CD4-positive, alpha-beta memory T cell (primary cell): ENCODE results near the gene SORCS3. TPM values are rescaled to one million over a fixed set of nuclear protein-coding genes. Genes with fewer than 3 reads are reported as not detected.
"Not testable (repeated sequence)": the region's sequence is repeated elsewhere in the genome, so short reads cannot be mapped to it uniquely, and the experiment has no call there.

Source experiments
- CTCF ChIA-PET: fragments of 350-600 bp; sonication (Branson Sonifier 250); formaldehyde crosslinking; loops from one replicate; lab custom pipeline; 2021; ENCODE audit warnings: inconsistent platforms; ENCODE audit not compliant: partially characterized antibody; lab: Charles Lee
- POLR2A ChIA-PET: fragments of 350-600 bp; sonication (Branson Sonifier 250); formaldehyde crosslinking; loops from one replicate; lab custom pipeline; 2021; ENCODE audit not compliant: partially characterized antibody; lab: Charles Lee
- DNase-seq, 5 donors: peaks; one replicate each; pipeline versions ENCODE4 v3.0.0 to v3.0.0-alpha.2; 2020 to 2022; ENCODE audit warnings: mixed read lengths in 1 of 5
- H3K27ac ChIP-seq: one replicate; pipeline ENCODE4 v1.7.0; 2013; ENCODE audit warnings: low read depth, low read length
- H3K27me3 ChIP-seq: 2 replicates; pipeline ENCODE4 v1.7.0; 2013; ENCODE audit warnings: mild to moderate bottlenecking, low read length, moderate library complexity; ENCODE audit not compliant: insufficient read depth
- H3K36me3 ChIP-seq: 2 replicates; pipeline ENCODE4 v1.7.0; 2013; ENCODE audit warnings: mild to moderate bottlenecking, low read length, moderate library complexity; ENCODE audit not compliant: insufficient read depth
- H3K4me1 ChIP-seq: 2 replicates; pipeline ENCODE4 v1.7.0; 2013; ENCODE audit warnings: mild to moderate bottlenecking, low read length, moderate library complexity; ENCODE audit not compliant: insufficient read depth
- H3K4me3 ChIP-seq, 2 donors: one replicate each; pipeline ENCODE4 v1.7.0; 2013; ENCODE audit warnings: low read length in 2 of 2, mild to moderate bottlenecking in 1 of 2
- H3K9me3 ChIP-seq, 2 donors: one replicate each; pipeline ENCODE4 v1.7.0; 2013; ENCODE audit warnings: low read length in 2 of 2, control low read depth in 1 of 2; ENCODE audit not compliant: control insufficient read depth in 1 of 2
- H3K27ac Mint-ChIP-seq, 7 donors: one replicate each; pipeline ENCODE4 v1.8.0; 2020 to 2021; ENCODE audit warnings: mixed read lengths in 7 of 7, mild to moderate bottlenecking in 6 of 7, inconsistent platforms in 3 of 7, moderate library complexity in 3 of 7
- H3K27me3 Mint-ChIP-seq, 2 donors: one replicate each; pipeline ENCODE4 v1.8.0; 2020 to 2021; ENCODE audit warnings: mixed read lengths in 2 of 2
- H3K36me3 Mint-ChIP-seq, 2 donors: one replicate each; pipeline ENCODE4 v1.8.0; 2020 to 2021; ENCODE audit warnings: mixed read lengths in 2 of 2, inconsistent platforms in 1 of 2, mild to moderate bottlenecking in 1 of 2
- H3K4me1 Mint-ChIP-seq, 4 donors: one replicate each; pipeline ENCODE4 v1.8.0; 2020 to 2021; ENCODE audit warnings: mixed read lengths in 4 of 4, mild to moderate bottlenecking in 1 of 4
- H3K4me3 Mint-ChIP-seq, 8 donors: one replicate each; pipeline ENCODE4 v1.8.0; 2020 to 2021; ENCODE audit warnings: mixed read lengths in 8 of 8, mild to moderate bottlenecking in 7 of 8, moderate library complexity in 6 of 8, inconsistent platforms in 3 of 8
- H3K9me3 Mint-ChIP-seq, 8 donors: one replicate each; pipeline ENCODE4 v1.8.0; 2020 to 2021; ENCODE audit warnings: mixed read lengths in 8 of 8, mild to moderate bottlenecking in 5 of 8, inconsistent platforms in 3 of 8, moderate library complexity in 1 of 8
- intact Hi-C: fragments of 100-400 bp; cut with micrococcal nuclease; formaldehyde crosslinking; loops from one replicate; pipeline ENCODE4 v1.15.1; 2023
- polyA plus RNA-seq, 2 donors: library from polyadenylated mRNA; unstranded; fragments of 300-500 nt; fragmentation: Illumina TruSeq; gene quantifications; one replicate each; pipeline ENCODE4 v1.2.3, GENCODE V29; 2021
- total RNA-seq, 2 experiments: library from RNA; stranded (reverse); gene quantifications; one replicate each; pipeline ENCODE4 v1.2.3, GENCODE V29; 2021

Gene SORCS3
- total and polyA plus RNA-seq, 4 experiments from 2014 or later, result 0.06 to 0.21 TPM; not detected in 2

DNA sequence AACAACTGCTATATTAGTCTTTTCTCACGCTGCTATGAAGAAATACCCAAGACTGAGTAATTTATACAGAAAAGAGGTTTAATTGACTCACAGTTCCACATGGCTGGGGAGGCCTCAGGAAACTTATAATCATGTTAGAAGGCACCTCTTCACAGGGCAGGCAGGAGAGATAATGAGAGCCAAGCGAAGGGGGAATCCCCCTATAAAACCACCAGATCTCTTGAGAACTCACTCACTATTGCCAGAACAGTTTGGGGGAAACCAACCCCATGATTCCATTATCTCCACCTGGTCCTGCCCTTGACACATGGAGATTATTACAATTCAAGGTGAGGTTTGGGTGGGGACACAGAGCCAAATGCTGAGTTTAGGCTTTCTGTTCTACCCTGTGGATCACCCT is 89.5 kb downstream of the SORCS3 start:
- H3K9me3 Mint-ChIP-seq, H3K27ac ChIP-seq, H3K36me3 Mint-ChIP-seq, POLR2A ChIA-PET, H3K36me3 ChIP-seq, DNase-seq, H3K9me3 ChIP-seq, H3K4me3 ChIP-seq, H3K27me3 Mint-ChIP-seq, CTCF ChIA-PET, H3K4me1 ChIP-seq, intact Hi-C loops, H3K27me3 ChIP-seq, H3K27ac Mint-ChIP-seq, H3K4me1 Mint-ChIP-seq, H3K4me3 Mint-ChIP-seq: not testable (repeated sequence)

DNA sequence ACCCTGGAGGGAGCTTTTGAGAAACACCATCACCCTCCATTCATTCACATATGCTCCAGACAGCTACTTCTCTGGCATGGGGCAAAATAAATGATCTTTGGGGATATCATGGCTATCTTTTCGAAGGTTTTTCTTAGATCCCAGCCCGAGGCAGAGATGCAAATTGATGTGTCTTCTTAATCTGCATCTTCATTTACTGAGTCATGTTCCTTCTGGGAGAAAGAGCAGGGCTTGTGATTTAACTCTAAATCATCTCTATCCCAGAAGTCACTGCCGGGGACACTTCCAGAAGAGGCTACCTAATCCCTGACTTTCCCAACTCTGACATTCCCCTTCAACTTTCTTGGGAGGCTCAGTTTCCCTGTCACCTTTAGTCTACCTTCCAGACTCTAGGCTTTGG is 90.1 kb downstream of the SORCS3 start:
- H3K4me3 Mint-ChIP-seq, result no peak overlapping the region
- Histone ChIP-seq H3K4me1 (no peaks in the 10 kb centered on the region), H3K36me3 (no peaks in the 10 kb centered on the region), H3K27me3 (no peaks in the 10 kb centered on the region), H3K27ac (no peak overlapping the region), H3K9me3 (no peaks in the 10 kb centered on the region), H3K4me3 (no peak overlapping the region)
- H3K4me1 Mint-ChIP-seq, result no peaks in the 10 kb centered on the region
- no peak overlapping the region for H3K27ac Mint-ChIP-seq
- intact Hi-C loops, result no loop called here
- ChIA-PET POLR2A (no interaction called here), CTCF (no interaction called here)
- peaks cover 0 to 4% (median 0%) of the 10 kb centered on the region in 8 donors for H3K9me3 Mint-ChIP-seq
- no peaks in the 10 kb centered on the region for H3K36me3 Mint-ChIP-seq
- no peak for DNase-seq
- H3K27me3 Mint-ChIP-seq, result peaks cover 3 to 7% of the 10 kb centered on the region in 2 donors

DNA sequence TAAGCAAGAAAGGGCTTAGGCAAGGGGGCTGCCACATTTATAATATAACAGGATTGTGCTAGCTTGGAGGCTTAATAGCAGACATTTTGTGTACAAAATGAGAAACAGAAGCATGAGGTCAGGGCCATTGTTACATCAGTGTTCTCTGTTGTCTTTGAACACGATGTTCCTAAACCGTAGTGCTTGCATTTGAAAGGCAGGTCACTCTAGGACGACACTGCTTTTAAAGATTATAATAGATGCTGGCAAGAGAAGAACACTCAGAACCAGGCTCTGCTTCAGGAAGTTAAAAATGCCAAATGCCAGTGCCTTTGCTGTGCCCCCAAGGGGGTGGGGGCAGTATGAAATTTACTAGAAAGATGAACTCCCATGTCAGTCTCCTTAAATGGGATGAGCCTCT is 91.1 kb downstream of the SORCS3 start:
- no peak overlapping the region for H3K4me3 Mint-ChIP-seq
- no peaks in the 10 kb centered on the region for H3K4me1 ChIP-seq
- H3K4me3 ChIP-seq, result no peak overlapping the region
- no peaks in the 10 kb centered on the region for H3K36me3 ChIP-seq
- no peak overlapping the region for H3K27ac ChIP-seq
- no peak for DNase-seq
- no peaks in the 10 kb centered on the region for H3K9me3 Mint-ChIP-seq
- no peaks in the 10 kb centered on the region for H3K9me3 ChIP-seq
- intact Hi-C loops, result no loop called here
- no peak overlapping the region for H3K27ac Mint-ChIP-seq
- no peaks in the 10 kb centered on the region for H3K27me3 ChIP-seq
- peaks cover 3 to 4% of the 10 kb centered on the region in 2 donors for H3K27me3 Mint-ChIP-seq
- ChIA-PET POLR2A (no interaction called here), CTCF (no interaction called here)
- no peaks in the 10 kb centered on the region for H3K4me1 Mint-ChIP-seq
- H3K36me3 Mint-ChIP-seq, result no peaks in the 10 kb centered on the region

DNA sequence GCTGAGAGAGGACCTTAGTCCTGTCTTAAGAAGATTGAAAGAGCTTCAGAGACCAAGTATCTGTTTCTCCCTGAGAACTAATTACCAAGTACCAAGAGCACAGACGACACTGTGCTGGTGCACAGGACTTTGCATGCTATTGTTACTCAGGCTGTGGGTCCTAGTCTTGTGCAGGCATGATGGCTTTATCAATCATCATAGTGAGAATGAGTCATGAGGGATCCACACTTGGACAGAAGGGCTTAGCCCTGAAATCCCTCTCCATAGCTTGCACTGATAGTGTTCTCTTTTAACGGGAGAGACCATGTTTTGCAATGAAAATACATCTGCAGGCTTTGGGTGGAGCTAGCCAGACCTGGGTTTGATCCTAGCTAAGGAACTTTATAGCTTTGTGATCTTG is 93.3 kb downstream of the SORCS3 start:
- CTCF ChIA-PET, result no interaction called here

DNA sequence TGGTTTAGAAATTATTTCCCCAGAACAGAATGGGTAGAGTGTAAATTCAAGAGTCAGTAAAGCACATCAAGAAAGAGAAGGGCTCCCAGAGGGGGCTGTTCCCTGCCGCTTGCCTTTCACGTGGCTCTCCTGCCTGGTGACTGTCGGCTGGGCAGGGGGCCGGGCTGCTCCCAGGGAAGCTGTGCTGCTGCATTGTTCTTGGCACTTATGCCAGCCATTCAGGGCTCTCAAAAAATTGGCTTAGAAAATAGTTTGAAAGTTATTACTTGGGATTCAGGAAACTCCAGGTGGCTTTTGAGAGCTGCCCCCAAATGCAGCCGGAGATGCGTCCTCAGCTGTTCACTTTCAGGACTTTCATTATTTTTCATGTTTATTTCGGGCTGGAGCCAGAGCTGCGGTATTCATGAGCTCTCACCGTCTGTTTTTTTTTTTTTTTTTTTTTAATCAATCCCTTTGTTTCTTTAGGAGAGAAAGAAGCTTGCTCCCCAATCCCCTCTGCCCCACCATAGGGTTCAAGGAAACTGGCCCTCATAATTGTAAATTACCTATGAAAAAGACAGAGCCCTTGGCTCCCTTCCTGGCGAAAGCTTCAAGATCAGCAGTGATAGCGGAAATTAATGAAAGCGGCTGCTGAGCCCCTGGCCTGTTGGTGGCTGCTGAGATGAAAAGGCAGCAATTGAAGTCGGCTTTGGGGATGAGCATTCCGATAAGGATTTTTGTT is 94.1 kb downstream of the SORCS3 start:
- peaks cover 0 to 2% (median 0%) of the 10 kb centered on the region in 8 donors for H3K9me3 Mint-ChIP-seq

More for the DNA sequence above, 93.3 kb downstream of the SORCS3 start:
- H3K27ac Mint-ChIP-seq, result no peak overlapping the region
- H3K36me3 Mint-ChIP-seq, result no peaks in the 10 kb centered on the region
- Histone ChIP-seq H3K27ac (no peak overlapping the region), H3K4me3 (no peak overlapping the region), H3K36me3 (no peaks in the 10 kb centered on the region), H3K27me3 (no peaks in the 10 kb centered on the region), H3K9me3 (no peaks in the 10 kb centered on the region), H3K4me1 (no peaks in the 10 kb centered on the region)
- peaks cover 0 to 2% (median 0%) of the 10 kb centered on the region in 8 donors for H3K9me3 Mint-ChIP-seq
- DNase-seq, result no peak
- no peak overlapping the region for H3K4me3 Mint-ChIP-seq
- H3K27me3 Mint-ChIP-seq, result peaks cover 3 to 4% of the 10 kb centered on the region in 2 donors
- POLR2A ChIA-PET, result no interaction called here
- intact Hi-C loops, result no loop called here
- H3K4me1 Mint-ChIP-seq, result no peaks in the 10 kb centered on the region

DNA sequence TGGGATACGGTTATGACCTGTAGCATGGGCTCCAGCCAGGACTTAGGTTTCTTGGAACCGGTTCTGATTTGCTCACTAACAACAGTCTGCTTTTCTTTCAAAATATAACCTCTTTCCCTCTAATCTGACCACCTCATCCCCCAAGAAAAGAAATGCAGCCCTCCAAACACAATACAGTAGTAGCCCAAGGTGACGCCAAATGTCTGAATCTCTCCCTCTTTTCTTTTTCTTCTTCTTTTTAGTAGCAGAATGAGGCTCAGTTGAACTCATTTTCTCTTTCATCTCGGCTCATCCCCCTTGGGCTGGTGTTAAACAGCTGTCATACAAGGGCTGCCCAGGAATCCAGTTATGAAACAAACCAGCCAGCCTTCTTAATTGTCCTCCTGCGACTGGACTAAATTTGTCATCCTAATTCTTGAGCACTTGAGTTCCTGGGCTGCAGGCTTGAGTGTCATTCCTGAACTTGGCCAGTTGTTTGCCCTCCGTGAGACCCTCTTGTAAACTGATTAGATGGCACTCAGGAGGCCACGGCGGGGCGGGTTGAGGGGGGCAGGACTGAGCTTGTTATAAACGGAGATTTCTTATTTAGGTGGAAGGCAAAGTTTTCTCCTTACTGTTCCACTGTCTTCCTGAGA is 94.8 kb downstream of the SORCS3 start:
- Mint-ChIP-seq H3K9me3 (peaks cover 0 to 2% (median 0%) of the 10 kb centered on the region in 8 donors), H3K27ac (peak overlapping the region in 1 of 7 donors; percentile 5), H3K36me3 (no peaks in the 10 kb centered on the region), H3K27me3 (peaks cover 3 to 6% of the 10 kb centered on the region in 2 donors), H3K4me3 (no peak overlapping the region), H3K4me1 (no peaks in the 10 kb centered on the region)
- Histone ChIP-seq H3K9me3 (no peaks in the 10 kb centered on the region), H3K4me3 (no peak overlapping the region), H3K27ac (no peak overlapping the region), H3K36me3 (no peaks in the 10 kb centered on the region), H3K27me3 (no peaks in the 10 kb centered on the region), H3K4me1 (no peaks in the 10 kb centered on the region)
- CTCF ChIA-PET, result no interaction called here
- no peak for DNase-seq
- intact Hi-C loops, result no loop called here
- POLR2A ChIA-PET, result no interaction called here

More for the DNA sequence above, 94.1 kb downstream of the SORCS3 start:
- H3K4me3 ChIP-seq, result no peak overlapping the region
- Mint-ChIP-seq H3K4me1 (no peaks in the 10 kb centered on the region), H3K27ac (no peak overlapping the region), H3K36me3 (no peaks in the 10 kb centered on the region), H3K27me3 (peaks cover 3 to 6% of the 10 kb centered on the region in 2 donors), H3K4me3 (no peak overlapping the region)
- ChIA-PET POLR2A (no interaction called here), CTCF (no interaction called here)
- H3K27me3 ChIP-seq, result no peaks in the 10 kb centered on the region
- no peak overlapping the region for H3K27ac ChIP-seq
- DNase-seq, result no peak
- no peaks in the 10 kb centered on the region for H3K36me3 ChIP-seq
- H3K9me3 ChIP-seq, result no peaks in the 10 kb centered on the region
- no peaks in the 10 kb centered on the region for H3K4me1 ChIP-seq
- intact Hi-C loops, result no loop called here

DNA sequence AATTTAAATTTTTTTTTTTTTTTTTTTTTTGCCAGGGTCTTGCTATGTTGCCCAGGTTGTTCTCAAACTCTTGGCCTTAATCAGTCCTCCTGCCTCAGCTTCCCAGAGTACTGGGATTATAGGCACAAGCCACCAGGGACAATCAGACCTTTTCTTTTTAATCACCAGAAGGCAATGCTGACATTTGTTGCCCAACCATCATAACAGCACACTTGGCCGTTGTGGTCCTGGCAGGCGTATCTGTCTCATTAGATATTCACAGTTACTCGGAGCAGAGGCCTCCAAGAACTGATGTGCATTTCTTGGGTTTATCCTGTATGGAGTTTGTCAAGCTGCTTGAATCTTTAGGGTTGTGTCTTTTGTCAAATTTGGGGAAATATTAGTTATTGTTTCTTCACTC is 100.0 kb downstream of the SORCS3 start:
- CTCF ChIA-PET, result no interaction called here
- no peaks in the 10 kb centered on the region for H3K4me1 Mint-ChIP-seq

More for the DNA sequence above, 100.0 kb downstream of the SORCS3 start:
- Mint-ChIP-seq H3K36me3 (no peaks in the 10 kb centered on the region), H3K9me3 (peaks cover 0 to 3% (median 0%) of the 10 kb centered on the region in 8 donors), H3K27me3 (peaks cover 6 to 10% of the 10 kb centered on the region in 2 donors), H3K27ac (no peak overlapping the region), H3K4me3 (no peak overlapping the region)
- H3K4me3 ChIP-seq, result no peak overlapping the region
- DNase-seq, result no peak
- H3K36me3 ChIP-seq, result no peaks in the 10 kb centered on the region
- POLR2A ChIA-PET, result no interaction called here
- intact Hi-C loops, result no loop called here
- H3K4me1 ChIP-seq, result no peaks in the 10 kb centered on the region
- no peaks in the 10 kb centered on the region for H3K9me3 ChIP-seq
- H3K27me3 ChIP-seq, result no peaks in the 10 kb centered on the region
- H3K27ac ChIP-seq, result no peak overlapping the region
